Esophagus squamous epithelium (tissue), 5 donors: ENCODE measurements around the gene BABAM2. TPM values are rescaled to one million over a fixed set of nuclear protein-coding genes. Genes with fewer than 3 reads are reported as not detected.
"Not testable (repeated sequence)": the region's sequence is repeated elsewhere in the genome, so short reads cannot be mapped to it uniquely, and the experiment has no call there.

Source experiments
- DNase-seq: peaks from one replicate; lab custom pipeline; 2025; lab: John Stamatoyannopoulos, UW
- H3K27ac ChIP-seq, 4 donors: fragments of 200-600 bp; sonication (generic); one replicate each; pipeline ENCODE4 v1.5.1; 2016 to 2019; ENCODE audit warnings: mild to moderate bottlenecking in 1 of 4
- H3K27me3 ChIP-seq, 4 donors: fragments of 200-600 bp; sonication (generic); 1 replicate in 3 of 4; 2 replicates in 1 of 4; pipeline versions ENCODE4 v1.5.1 to v1.6.0; 2017 to 2021; ENCODE audit warnings: antibody characterized with exemption in 1 of 4
- H3K36me3 ChIP-seq, 3 donors: fragments of 200-600 bp; sonication (generic); one replicate each; pipeline ENCODE4 v1.5.1; 2016 to 2019
- H3K4me1 ChIP-seq, 3 donors: fragments of 200-600 bp; sonication (generic); one replicate each; pipeline ENCODE4 v1.5.1; 2017 to 2019
- H3K4me3 ChIP-seq, 4 donors: fragments of 200-600 bp; sonication (generic); 1 replicate in 3 of 4; 2 replicates in 1 of 4; pipeline ENCODE4 v1.5.1; 2016 to 2019; ENCODE audit warnings: mild to moderate bottlenecking in 2 of 4, moderate library complexity in 1 of 4
- H3K9me3 ChIP-seq, 3 donors: fragments of 200-600 bp; sonication (generic); one replicate each; pipeline ENCODE4 v1.5.1; 2016 to 2019
- POLR2A ChIP-seq, 4 donors: fragments of 450-650 bp; IDR thresholded peaks; one replicate each; pipeline ENCODE4 v1.6.1; 2017; ENCODE audit warnings: antibody characterized with exemption in 4 of 4, mild to moderate bottlenecking in 4 of 4, moderate library complexity in 3 of 4
- WGBS, 2 donors: methylation state at CpG; one replicate each; pipeline ENCODE4 v1.1.5; 2018; 5-methylcytosine and 5-hydroxymethylcytosine counted together
- intact Hi-C: fragments of 100-400 bp; cut with DNase I; formaldehyde crosslinking; loops from one replicate; pipeline ENCODE4 v1.15.0; 2022
- total RNA-seq, 4 donors: library from RNA; depleted of rRNA; stranded (reverse); fragments of >200 nt; gene quantifications; one replicate each; pipeline ENCODE4 v1.1.0, GENCODE V29; 2016
- TF ChIP-seq, protein P1 (sequence below), 6 experiments: fragments of 450-650 bp in 4 of 6; fragments of 200-600 bp in 2 of 6; sonication (generic) in 2 of 6; IDR thresholded peaks; one replicate each; pipeline ENCODE4 v1.5.1; 2016 to 2019; ENCODE audit warnings: antibody characterized with exemption in 6 of 6, mild to moderate bottlenecking in 4 of 6, moderate library complexity in 4 of 6
- donor health status: DM: yes; HTN: yes; CAD: no.

Gene BABAM2
- total RNA-seq, 4 donors from 2014 or later: 16.6 to 28.3 (median 24.3) TPM

DNA sequence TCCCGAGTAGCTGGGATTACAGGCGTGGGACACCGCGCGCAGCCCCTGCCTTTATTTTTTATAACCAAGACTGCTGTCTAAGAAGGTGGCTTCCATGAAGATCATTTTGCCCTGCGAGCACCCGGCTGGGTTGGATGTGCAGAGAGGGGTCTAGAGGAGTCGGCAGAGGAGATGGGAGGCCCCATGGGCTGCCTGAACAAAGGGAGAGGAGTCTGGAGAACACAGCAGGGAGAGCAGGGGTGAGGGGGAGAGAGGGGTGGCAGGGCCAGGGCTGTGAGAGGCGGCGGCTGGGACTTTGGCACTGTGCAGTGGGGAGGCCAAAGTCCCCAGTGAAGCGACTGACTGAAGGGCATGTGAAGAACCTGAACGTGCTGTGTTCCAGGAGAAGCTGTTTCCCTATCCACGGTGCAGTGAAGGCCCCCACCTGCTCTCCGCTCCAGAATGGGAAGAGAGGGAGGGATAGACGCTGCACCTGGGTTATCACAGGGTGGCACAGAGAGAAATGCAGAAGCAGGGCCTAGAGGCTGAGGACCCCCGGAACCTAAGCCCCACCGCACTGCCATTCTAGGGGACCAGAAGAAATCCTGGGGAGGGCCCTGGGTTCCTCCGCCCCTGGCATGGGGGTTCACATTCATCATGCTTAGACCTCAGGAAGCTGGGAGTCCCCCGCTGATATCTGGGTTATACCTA lies 477.3 kb downstream of the BABAM2 start:
- no peak overlapping the region for H3K4me3 ChIP-seq
- H3K36me3 ChIP-seq: no peaks in the 10 kb centered on the region
- intact Hi-C loops: no loop called here
- H3K27me3 ChIP-seq: no peaks in the 10 kb centered on the region
- WGBS, 2 donors: 71 to 84% methylated on average over 6 to 13 of the region's 19 CpGs
- DNase-seq: no peak
- no peak overlapping the region for H3K27ac ChIP-seq
- no peak for TF ChIP-seq POLR2A (IDR thresholded peaks at IDR 0.05)
- TF ChIP-seq, protein P1, sequence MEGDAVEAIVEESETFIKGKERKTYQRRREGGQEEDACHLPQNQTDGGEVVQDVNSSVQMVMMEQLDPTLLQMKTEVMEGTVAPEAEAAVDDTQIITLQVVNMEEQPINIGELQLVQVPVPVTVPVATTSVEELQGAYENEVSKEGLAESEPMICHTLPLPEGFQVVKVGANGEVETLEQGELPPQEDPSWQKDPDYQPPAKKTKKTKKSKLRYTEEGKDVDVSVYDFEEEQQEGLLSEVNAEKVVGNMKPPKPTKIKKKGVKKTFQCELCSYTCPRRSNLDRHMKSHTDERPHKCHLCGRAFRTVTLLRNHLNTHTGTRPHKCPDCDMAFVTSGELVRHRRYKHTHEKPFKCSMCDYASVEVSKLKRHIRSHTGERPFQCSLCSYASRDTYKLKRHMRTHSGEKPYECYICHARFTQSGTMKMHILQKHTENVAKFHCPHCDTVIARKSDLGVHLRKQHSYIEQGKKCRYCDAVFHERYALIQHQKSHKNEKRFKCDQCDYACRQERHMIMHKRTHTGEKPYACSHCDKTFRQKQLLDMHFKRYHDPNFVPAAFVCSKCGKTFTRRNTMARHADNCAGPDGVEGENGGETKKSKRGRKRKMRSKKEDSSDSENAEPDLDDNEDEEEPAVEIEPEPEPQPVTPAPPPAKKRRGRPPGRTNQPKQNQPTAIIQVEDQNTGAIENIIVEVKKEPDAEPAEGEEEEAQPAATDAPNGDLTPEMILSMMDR (IDR thresholded peaks at IDR 0.05): no peak
- H3K4me1 ChIP-seq: peaks cover 7 to 44% (median 9%) of the 10 kb centered on the region in 3 donors
- no peaks in the 10 kb centered on the region for H3K9me3 ChIP-seq

DNA sequence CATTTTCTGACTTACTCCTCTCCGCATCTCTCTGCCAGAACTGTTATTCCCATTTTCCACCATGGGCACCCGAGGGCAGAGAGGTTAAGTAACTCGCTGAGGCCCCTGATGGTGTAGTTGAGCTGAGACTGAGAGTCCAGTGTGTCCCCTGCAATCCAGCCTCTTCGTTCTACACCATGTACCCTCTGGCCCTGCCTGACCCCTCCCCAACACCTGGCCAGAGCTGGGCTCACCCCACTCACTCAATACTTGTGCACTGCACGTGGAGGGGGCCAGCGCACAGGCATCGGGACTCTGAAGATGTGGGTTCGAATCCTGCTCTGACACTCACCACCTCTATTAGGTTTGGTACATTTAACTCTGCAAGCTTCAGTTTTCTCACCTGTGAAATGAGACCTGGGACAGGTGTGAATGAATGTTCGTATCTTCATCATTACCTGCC lies 477.8 kb downstream of the BABAM2 start:
- 85 to 89% methylated on average over 4 to 5 of the region's 9 CpGs for WGBS, 2 donors
- no peaks in the 10 kb centered on the region for H3K36me3 ChIP-seq
- H3K27ac ChIP-seq: no peak overlapping the region

DNA sequence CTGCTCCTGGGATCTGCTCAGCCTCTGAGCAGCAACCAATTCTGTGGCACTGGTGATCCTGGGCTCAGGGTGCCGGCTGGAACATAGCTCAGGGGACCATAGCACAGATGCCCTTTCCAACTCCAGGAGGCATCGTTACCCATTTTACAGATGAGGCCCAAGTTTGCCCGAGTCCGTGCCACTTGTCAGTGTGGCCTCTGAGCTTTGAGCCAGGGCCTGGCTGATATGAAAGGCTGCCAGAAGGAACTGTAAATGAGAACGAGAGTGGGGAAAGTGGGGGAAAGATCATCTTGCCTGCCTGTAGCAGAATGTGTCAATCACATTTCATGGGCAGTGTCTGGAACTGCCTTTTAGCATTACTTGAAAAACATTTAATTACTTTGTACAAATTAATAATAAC lies 478.8 kb downstream of the BABAM2 start:
- H3K36me3 ChIP-seq: no peaks in the 10 kb centered on the region
- WGBS, 2 donors: 60 to 82% methylated on average over 1 to 3 of the region's 5 CpGs
- intact Hi-C loops: no loop called here
- peaks cover 7 to 47% (median 9%) of the 10 kb centered on the region in 3 donors for H3K4me1 ChIP-seq
- H3K27ac ChIP-seq: no peak overlapping the region
- H3K4me3 ChIP-seq: no peak overlapping the region
- no peak for DNase-seq
- no peaks in the 10 kb centered on the region for H3K27me3 ChIP-seq
- TF ChIP-seq, protein P1 (IDR thresholded peaks at IDR 0.05): no peak
- no peak for TF ChIP-seq POLR2A (IDR thresholded peaks at IDR 0.05)
- no peaks in the 10 kb centered on the region for H3K9me3 ChIP-seq

More for the DNA sequence above, 477.8 kb downstream of the BABAM2 start:
- no peak for DNase-seq
- Histone ChIP-seq H3K27me3 (no peaks in the 10 kb centered on the region), H3K9me3 (no peaks in the 10 kb centered on the region), H3K4me1 (peaks cover 7 to 41% (median 9%) of the 10 kb centered on the region in 3 donors), H3K4me3 (no peak overlapping the region)
- TF ChIP-seq, protein P1 (IDR thresholded peaks at IDR 0.05): no peak
- no peak for TF ChIP-seq POLR2A (IDR thresholded peaks at IDR 0.05)
- intact Hi-C loops: no loop called here

DNA sequence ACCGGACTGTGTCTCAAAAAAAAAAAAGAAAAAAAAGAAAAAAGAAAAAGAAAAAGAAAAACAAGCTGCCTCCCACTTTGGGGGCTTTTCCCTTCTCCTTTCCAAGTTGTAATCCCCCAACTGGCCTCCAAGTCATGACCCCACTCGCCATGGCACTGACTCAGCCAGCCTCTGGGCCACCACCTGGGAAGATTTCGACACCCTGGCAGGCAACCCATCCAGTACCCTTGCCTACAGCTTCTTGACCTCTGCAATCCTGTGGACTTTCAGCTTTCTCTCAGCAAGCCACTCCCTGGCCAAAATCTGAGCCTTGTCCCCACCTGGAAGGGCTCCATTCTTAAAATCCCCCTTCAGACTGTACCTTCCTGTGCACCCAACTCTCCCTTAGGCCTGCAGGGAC lies 479.8 kb downstream of the BABAM2 start:
- Histone ChIP-seq H3K27ac (no peak overlapping the region), H3K27me3 (no peaks in the 10 kb centered on the region), H3K4me1 (peaks cover 7 to 51% (median 9%) of the 10 kb centered on the region in 3 donors), H3K36me3 (no peaks in the 10 kb centered on the region), H3K9me3 (no peaks in the 10 kb centered on the region), H3K4me3 (no peak overlapping the region)
- WGBS, 2 donors: 54 to 64% methylated on average over 3 of the region's 3 CpGs
- DNase-seq: no peak
- TF ChIP-seq, protein P1 (IDR thresholded peaks at IDR 0.05): no peak
- no peak for TF ChIP-seq POLR2A (IDR thresholded peaks at IDR 0.05)
- intact Hi-C loops: no loop called here

- H3K27ac ChIP-seq, DNase-seq, H3K36me3 ChIP-seq, intact Hi-C loops, H3K27me3 ChIP-seq, H3K4me3 ChIP-seq, H3K9me3 ChIP-seq: not testable (repeated sequence)
- peaks cover 1 to 51% (median 14%) of the 10 kb centered on the region in 3 donors for H3K4me1 ChIP-seq
- 67 to 70% methylated on average over 4 of the region's 4 CpGs for WGBS, 2 donors
Observed at GRCh38 chr2:28371728-28372127, 481.2 kb downstream of the BABAM2 start.
